Measurements from ENCODE around the gene CARD18.
"Not testable (repeated sequence)": the region's sequence is repeated elsewhere in the genome, so short reads cannot be mapped to it uniquely, and the experiment has no call there.

CARD18 gene

GRCh38 chr11:105103336-105103735 is 36.2 kb downstream of the CARD18 start (continued):
- TF ChIP-seq PRDM1 (tag by site-specific recombination; IDR thresholded peaks at IDR 0.05) (no peak), ZNF843 (tag by site-specific recombination; IDR thresholded peaks at IDR 0.05) (no peak), GLI4 (tag by site-specific recombination; IDR thresholded peaks at IDR 0.05) (no peak), ZNF266 (tag by site-specific recombination; IDR thresholded peaks at IDR 0.05; ENCODE audit: low read depth) (no peak)

- CTCF ChIA-PET; H3K4me1 ChIP-seq (ENCODE audit: control insufficient read depth, insufficient read depth, low read length); H3K4me3 ChIP-seq (ENCODE audit: low read depth, low read length); H3K9me3 ChIP-seq (ENCODE audit: control insufficient read depth, insufficient read depth, low read depth, low read length); H3K36me3 ChIP-seq (ENCODE audit: control insufficient read depth in 2 of 2, insufficient read depth in 1 of 2, low read length in 2 of 2); POLR2A ChIA-PET; H3K27ac ChIP-seq (ENCODE audit: extremely low read depth, low read depth, low read length): not testable (repeated sequence)
These were observed 37.4 kb downstream of the CARD18 start for GRCh38 chr11:105102079-105102581.

- Histone ChIP-seq H3K36me3 (ENCODE audit: control insufficient read depth in 2 of 2, insufficient read depth in 1 of 2, low read length in 2 of 2) (no peaks in the 10 kb centered on the region), H3K9me3 (ENCODE audit: control insufficient read depth, insufficient read depth, low read depth, low read length) (no peaks in the 10 kb centered on the region), H3K27ac (ENCODE audit: extremely low read depth, low read depth, low read length) (no peak overlapping the region), H3K4me1 (ENCODE audit: control insufficient read depth, insufficient read depth, low read length) (no peaks in the 10 kb centered on the region), H3K4me3 (ENCODE audit: low read depth, low read length) (no peak overlapping the region)
- POLR2A ChIA-PET, result no interaction called here
- CTCF ChIA-PET, result no interaction called here
- TF ChIP-seq ZNF24 (tag by site-specific recombination; IDR thresholded peaks at IDR 0.05), result no peak
These were observed 38.5 kb downstream of the CARD18 start for GRCh38 chr11:105100981-105101630.

GRCh38 chr11:105100206-105100605 is 39.4 kb downstream of the CARD18 start:
- Histone ChIP-seq H3K4me1 (ENCODE audit: control insufficient read depth, insufficient read depth, low read length) (no peaks in the 10 kb centered on the region), H3K36me3 (ENCODE audit: control insufficient read depth in 2 of 2, insufficient read depth in 1 of 2, low read length in 2 of 2) (no peaks in the 10 kb centered on the region), H3K4me3 (ENCODE audit: low read depth, low read length) (no peak overlapping the region), H3K27ac (ENCODE audit: extremely low read depth, low read depth, low read length) (no peak overlapping the region), H3K9me3 (ENCODE audit: control insufficient read depth, insufficient read depth, low read depth, low read length) (no peaks in the 10 kb centered on the region)
- POLR2A ChIA-PET, result no interaction called here
- TF ChIP-seq PRDM1 (tag by site-specific recombination; IDR thresholded peaks at IDR 0.05), result no peak
- TF ChIP-seq AEBP2 (tag by site-specific recombination; IDR thresholded peaks at IDR 0.05; ENCODE audit: borderline replicate concordance), result no peak
- no peak for TF ChIP-seq ZSCAN18 (tag by site-specific recombination; IDR thresholded peaks at IDR 0.05)
- no peak for TF ChIP-seq ATF2 (tag by site-specific recombination; IDR thresholded peaks at IDR 0.05; ENCODE audit: low read depth)
- no peak for TF ChIP-seq ZNF658 (tag by site-specific recombination; IDR thresholded peaks at IDR 0.05)
- TF ChIP-seq FEZF1 (tag by site-specific recombination; IDR thresholded peaks at IDR 0.05), result no peak
- TF ChIP-seq ZNF19 (tag by site-specific recombination; IDR thresholded peaks at IDR 0.05; ENCODE audit: low read depth), result no peak
- no peak for TF ChIP-seq ZFP37 (tag by site-specific recombination; IDR thresholded peaks at IDR 0.05)
- CTCF ChIA-PET, result no interaction called here

GRCh38 chr11:105099594-105099993 is 40.0 kb downstream of the CARD18 start:
- POLR2A ChIA-PET; CTCF ChIA-PET; H3K36me3 ChIP-seq (ENCODE audit: control insufficient read depth in 2 of 2, insufficient read depth in 1 of 2, low read length in 2 of 2); H3K27ac ChIP-seq (ENCODE audit: extremely low read depth, low read depth, low read length); H3K4me3 ChIP-seq (ENCODE audit: low read depth, low read length); H3K4me1 ChIP-seq (ENCODE audit: control insufficient read depth, insufficient read depth, low read length); H3K9me3 ChIP-seq (ENCODE audit: control insufficient read depth, insufficient read depth, low read depth, low read length): not testable (repeated sequence)

All from HEK293 (cell line).